ENCODE results near the gene STAU1. TPM values are rescaled to one million over a fixed set of nuclear protein-coding genes. Genes with fewer than 3 reads are reported as not detected.
"Not testable (repeated sequence)": the region's sequence is repeated elsewhere in the genome, so short reads cannot be mapped to it uniquely, and the experiment has no call there.

The STAU1 gene
- total RNA-seq, 1 experiment from 2014 or later: 47.4 TPM

DNA sequence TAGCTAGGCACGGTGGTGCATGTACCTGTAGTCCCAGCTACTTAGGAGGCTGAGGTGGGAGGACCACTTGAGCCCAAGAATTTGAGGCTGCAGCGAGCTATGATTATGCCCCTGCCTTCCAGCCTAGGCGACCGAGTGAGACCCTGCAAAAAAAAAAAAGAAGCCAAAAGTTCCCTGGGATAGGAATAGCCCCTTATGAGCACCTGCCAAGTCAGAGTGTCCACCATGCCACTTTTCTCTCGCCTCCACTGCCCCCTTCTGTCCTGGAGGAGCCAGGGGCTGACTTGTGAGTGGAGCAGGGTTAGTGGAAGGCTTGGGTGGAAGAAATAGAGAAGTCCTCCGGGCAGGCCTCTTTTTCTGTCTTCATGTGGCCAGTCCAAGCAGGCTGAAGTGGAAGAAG, 18.9 kb upstream of the STAU1 start:
- no peak for DNase-seq (ENCODE audit: low spot score)

DNA sequence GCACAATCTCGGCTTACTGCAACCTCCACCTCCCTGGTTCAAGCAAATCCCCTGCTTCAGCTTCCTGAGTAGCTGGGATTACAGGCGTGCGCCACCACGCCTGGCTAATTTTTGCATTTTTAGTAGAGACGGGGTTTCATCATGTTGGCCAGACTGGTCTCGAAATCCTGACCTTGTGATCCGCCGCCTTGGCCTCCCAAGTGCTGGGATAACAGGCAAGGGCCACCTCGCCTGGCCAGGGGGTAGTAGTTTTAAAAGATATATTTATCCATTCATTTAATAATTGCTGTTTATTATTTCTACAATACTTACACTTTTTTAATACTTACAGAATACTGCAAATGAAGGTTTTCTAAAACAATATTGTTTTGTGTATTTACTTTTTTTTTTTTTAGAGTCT, 15.6 kb upstream of the STAU1 start:
- no peak for DNase-seq (ENCODE audit: low spot score)

GRCh38 chr20:49203011-49203410, 14.9 kb upstream of the STAU1 start:
- no peak for DNase-seq (ENCODE audit: low spot score)

- DNase-seq (ENCODE audit: low spot score): no peak
Observed at GRCh38 chr20:49199729-49200293, 11.7 kb upstream of the STAU1 start.

- not testable (repeated sequence) for DNase-seq (ENCODE audit: low spot score)
Observed at GRCh38 chr20:49192944-49193518, 4.9 kb upstream of the STAU1 start.

GRCh38 chr20:49187330-49187850, 744 bp downstream of the STAU1 start:
- no peak for DNase-seq (ENCODE audit: low spot score)

DNA sequence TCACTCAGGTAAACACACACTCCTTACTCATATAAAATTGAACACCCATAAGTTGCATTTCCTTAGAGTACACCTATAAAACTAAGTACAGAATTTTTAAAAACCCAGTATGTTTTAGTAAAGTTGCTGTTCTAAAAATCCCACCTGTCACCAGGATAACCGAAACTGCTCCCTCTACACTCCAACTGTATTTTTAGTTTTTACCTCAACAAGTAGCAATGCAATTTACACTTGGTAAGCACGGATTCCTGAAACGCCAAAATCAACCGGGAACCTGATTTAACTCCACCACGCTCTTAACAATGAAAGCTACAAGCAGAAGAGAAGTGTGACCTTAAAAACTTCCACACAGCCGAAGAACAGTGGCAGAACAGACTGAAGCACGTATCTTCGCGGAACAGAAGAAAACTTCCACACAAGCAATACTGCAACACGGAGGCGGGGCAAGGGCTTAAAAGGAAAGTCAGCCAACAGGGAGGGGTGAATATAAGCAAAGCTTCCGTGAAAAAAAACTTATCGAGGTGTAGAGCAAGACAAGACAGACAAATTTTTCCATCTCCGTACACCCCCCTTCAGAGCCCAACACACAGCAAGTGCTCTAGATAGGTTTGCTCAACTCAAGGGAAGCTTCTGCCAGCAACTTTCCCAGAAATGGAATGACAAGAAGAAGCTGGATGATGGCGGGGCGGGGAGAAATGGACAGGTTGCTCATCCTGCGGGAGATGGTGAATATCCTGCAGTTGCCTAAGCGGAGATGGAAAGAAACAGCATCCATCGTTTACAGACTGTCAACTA, 1.4 kb downstream of the STAU1 start:
- peak; percentile 28 for DNase-seq (ENCODE audit: low spot score)

- DNase-seq (ENCODE audit: low spot score): no peak
Observed at GRCh38 chr20:49185071-49185761, 2.9 kb downstream of the STAU1 start.

DNA sequence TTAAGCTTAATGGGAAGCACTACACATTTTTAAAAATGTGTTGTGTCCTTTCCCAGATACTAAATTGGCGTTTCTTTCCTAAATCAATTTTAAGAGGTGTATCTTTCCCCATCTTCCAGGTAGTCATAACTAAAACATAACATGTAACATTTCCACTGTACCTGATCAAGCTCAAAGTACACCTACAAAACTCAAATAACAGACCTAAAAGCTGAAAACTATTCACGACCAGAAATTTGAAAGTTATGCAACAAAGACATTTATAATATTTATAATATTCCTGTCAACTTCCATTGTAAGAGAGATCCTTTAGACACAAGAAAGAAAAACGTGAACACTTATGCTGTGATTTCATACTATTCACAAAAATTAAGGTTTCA, 3.5 kb downstream of the STAU1 start:
- no peak for DNase-seq (ENCODE audit: low spot score)

DNA sequence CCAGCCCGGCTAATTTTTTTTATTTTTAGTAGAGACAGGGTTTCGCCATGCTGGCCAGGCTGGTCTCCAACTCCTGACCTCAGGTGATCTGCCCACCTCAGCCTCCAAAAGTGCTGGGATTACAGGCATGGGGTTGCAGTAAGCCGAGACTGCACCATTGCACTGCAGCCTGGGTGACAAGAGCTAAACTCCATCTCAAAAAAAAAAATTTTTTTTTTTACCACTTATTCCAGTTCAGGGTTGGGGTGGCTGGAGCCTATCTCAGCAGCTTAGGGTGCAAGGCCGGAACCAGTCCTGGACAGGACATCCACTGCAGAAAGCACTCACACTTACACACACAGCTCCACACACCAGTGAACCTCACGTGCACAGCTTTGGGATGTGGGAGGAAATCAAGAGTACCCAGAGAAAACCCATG, 4.0 kb downstream of the STAU1 start:
- DNase-seq (ENCODE audit: low spot score): not testable (repeated sequence)

DNA sequence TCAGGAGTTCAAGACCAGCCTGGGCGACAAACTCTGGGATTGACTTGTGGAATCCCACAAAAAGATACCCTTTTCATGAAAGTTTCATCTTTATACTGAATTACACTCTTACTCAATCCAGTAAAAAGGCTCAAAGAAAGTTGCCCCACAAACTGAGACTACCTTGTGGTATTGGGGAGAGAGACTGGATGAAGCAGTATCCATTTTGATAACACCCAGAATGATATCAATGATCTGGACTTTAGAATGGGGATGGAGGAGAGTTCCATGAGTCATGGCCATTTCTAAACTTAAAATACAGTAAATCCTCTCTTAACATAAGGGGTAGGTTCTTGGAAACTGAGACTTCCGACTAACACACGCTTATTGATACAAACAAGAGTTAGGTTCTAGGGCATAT, 4.7 kb downstream of the STAU1 start:
- DNase-seq (ENCODE audit: low spot score): no peak

DNA sequence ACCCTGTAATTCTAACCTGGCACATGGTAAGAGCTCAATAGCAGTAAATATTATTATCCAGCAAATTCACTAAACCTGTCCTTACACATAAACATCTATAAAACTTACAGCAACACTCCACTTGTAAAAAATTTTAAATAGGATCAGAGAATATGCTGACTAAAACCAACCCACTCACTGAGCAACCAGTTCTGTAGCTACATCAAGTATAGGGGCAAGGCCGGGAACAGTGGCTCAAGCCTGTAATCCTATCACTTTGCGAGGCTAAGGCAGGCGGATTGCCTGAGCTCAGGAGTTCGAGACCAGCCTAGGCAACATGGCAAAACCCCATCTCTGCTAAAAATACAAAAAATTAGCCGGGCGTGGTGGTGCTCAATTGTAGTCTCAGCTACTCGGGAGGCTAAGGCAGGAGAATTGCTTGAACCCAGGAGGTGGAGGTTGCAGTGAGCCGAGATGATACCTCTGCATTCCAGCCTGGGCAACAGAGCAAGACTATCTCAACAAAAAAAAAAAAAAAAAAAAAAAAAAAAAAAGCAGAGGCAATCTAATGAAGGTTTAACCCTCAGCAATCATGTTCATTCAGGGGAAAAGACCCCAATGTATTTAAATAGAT, 6.8 kb downstream of the STAU1 start:
- DNase-seq (ENCODE audit: low spot score): no peak

- DNase-seq (ENCODE audit: low spot score): no peak
Observed at GRCh38 chr20:49179368-49180277, 8.5 kb downstream of the STAU1 start.

DNA sequence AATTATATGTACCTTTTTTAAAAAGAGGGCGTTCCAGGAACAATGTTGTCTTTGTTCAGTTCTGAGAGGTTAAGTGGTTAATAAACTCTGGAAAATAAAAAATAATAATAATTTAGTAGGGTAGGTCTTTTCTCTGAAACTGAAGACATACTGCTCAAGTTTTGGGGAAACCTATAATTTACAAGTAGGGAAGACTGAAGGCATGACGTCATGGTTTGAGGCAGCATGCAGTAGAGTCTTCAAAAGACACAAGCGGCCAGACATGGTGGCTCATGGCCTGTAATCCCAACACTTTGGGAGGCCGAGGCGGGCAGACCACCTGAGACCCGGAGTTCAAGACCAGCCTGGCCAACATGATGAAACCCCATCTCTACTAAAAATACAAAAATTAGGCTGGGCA, 14.0 kb downstream of the STAU1 start:
- no peak for DNase-seq (ENCODE audit: low spot score)

- DNase-seq (ENCODE audit: low spot score): no peak
Observed at GRCh38 chr20:49172413-49172812, 15.7 kb downstream of the STAU1 start.

DNA sequence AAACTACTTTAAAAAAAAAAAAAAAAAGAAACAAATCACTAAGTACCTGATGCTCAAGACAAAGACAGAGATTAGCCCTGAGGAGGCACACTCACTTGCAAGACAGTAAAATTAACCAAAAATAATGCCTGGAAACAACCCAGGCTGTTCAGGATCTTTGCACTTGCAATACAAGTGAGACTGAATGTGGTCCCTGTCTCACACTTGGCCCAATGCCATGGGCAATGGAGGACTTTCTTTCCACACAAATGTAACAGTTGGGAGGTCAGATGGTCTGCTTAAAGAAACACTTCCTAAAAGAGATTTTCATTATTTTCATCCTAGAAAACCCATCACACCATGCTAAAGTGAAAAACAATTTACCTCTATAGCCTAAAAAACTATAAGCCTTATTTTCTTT, 16.2 kb downstream of the STAU1 start:
- DNase-seq (ENCODE audit: low spot score): no peak

DNA sequence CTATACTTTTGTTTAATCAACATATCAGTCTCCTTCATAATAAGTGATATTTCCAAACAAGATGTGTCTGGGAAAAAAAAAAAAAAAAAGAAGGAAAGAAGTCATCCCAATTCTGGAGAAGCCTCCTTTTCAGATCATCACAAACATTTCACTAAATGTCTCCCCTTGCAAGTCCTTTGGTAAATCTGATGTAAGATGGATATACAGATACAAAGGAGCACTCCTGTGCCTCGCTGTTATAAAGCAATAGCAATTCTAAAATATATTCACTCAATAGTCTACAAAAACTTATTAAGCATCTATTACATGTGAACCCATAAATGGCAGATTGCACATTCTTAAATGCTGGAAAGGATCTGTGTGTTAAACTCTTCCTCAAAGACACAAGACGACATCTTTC, 17.4 kb downstream of the STAU1 start:
- no peak for DNase-seq (ENCODE audit: low spot score)

GRCh38 chr20:49169547-49169946, 18.6 kb downstream of the STAU1 start:
- no peak for DNase-seq (ENCODE audit: low spot score)

DNA sequence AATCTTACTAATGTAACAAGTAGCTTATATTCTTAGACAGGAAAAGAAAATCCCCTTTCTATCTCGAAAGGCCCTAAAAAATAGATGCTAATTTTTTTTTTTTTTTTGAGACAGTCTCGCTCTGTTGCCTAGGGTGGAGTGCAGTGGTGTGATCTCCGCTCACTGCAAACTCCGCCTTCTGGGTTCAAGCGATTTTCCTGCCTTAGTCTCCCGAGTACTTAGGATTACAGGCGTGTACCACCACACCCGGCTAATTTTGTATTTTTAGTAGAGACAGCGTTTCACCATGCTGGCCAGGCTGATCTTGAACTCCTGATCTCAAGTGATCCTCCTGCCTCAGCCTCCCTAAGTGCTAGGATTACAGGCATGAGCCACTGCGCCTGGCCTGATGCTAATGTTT, 19.3 kb downstream of the STAU1 start:
- not testable (repeated sequence) for DNase-seq (ENCODE audit: low spot score)

- DNase-seq (ENCODE audit: low spot score): no peak
Observed at GRCh38 chr20:49167811-49168507, 20.2 kb downstream of the STAU1 start.
